HG03575 (cell line): ENCODE data around the gene NADK.
"Not testable (repeated sequence)": the region's sequence is repeated elsewhere in the genome, so short reads cannot be mapped to it uniquely, and the experiment has no call there.

Experiments
- ATAC-seq: cut with Tn5 transposase; IDR thresholded peaks from one replicate; pipeline ENCODE4 v1.9.1; 2021; ENCODE audit not compliant: unreplicated experiment, insufficient number of reproducible peaks, low FRiP score; ENCODE audit errors: extremely low read depth

NADK gene

GRCh38 chr1:1726088-1726487 lies 52.2 kb downstream of the NADK start:
- not testable (repeated sequence) for ATAC-seq

DNA sequence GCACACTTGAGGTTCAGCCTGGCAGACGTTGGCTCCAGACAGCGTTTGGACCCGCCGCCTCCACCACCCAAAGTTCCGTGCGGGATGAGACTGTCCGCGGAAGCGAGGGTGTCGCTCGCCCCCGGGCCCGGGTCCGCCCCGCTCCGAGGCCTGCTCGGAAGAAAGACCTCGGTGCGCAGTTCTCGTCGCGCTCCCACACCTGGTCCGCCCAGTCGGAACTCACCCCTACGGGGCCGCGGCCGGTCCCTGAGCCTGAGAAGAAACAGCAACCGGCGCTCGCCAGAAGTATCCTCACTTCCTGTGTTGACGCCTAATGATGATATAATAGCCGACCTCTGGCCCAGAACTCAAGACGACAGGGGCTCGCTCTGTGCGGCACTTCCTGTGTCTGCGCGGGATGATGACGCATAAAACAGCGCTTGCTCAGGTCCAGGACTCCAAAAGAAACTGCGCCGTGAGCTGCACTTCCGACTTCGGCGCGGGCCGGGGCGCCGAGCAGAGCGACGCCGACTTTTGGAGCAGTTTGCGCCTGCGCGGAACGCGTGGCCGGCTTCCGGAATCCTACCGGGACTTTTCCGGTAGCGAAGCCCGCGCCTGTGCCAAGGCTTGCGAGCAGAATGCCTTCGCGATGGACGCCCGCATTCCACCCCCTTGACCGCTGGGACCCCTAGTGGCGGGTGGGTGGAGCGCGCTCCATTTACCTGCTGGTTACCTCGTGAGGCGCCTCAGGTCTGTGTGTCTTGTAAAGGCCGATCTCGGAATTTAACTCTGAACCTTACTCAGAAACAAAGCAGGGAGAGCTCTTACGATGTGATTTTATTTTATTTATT lies 54.0 kb downstream of the NADK start, which contains the start of gene CDK11A:
CDK11A (minus strand) TSS at position 323 of the 830 bp plus-strand sequence. CDS start 1,539 bp downstream, outside the sequence.
- peak; percentile 75 for ATAC-seq

DNA sequence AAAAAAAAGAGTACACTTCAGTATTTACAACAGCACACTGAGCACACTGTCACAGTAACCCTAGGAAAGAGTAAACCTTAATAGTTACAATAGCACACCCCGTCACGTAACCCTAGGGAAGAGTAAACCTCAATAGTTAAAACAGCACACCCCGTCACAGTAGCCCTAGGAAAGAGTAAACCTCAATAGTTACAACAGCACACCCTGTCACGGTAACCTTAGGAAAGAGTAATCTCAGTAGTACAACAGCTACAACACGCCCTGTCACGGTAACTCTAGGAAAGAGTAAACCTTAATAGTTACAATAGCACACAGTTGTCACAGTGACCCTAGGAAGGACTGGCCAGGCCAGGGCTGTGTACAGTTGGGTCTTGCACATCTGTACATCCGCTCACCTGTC lies 57.1 kb downstream of the NADK start:
- no peak for ATAC-seq

DNA sequence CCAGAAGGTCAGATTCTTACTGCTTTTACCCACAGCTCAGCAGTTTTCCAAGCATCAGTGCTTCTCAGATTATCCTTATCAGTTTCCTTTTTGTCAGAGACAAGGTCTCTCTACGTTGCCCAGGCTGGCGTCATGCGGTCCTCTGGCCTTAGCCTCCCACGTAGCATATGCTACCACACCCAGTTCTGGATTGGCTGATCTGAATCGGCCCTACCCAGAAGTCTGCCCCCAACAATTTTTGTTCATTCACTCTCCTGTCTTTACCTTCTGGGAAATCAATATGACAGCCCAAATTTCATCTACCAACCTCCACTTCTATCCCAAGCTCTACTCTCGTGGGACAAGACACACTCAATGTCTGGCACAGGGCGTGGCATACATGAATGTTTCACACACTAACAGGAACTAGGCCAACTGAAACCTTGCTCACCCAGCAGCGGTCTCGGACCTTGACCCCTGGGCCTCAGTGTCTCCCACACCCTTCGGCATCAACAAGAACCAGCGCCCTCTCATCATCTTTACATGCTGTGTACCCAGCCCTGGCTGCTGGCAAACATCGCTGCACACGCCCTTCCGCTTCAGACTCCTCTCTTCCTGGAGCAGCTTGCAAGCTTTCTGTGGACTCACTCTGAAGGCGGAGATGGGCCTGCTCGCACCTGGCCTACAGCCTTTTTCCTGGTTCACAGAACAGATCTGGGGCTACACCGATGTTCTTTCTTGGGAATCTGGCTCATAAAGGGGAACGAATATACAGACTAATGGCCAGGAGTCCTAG lies 63.0 kb downstream of the NADK start:
- ATAC-seq: not testable (repeated sequence)

DNA sequence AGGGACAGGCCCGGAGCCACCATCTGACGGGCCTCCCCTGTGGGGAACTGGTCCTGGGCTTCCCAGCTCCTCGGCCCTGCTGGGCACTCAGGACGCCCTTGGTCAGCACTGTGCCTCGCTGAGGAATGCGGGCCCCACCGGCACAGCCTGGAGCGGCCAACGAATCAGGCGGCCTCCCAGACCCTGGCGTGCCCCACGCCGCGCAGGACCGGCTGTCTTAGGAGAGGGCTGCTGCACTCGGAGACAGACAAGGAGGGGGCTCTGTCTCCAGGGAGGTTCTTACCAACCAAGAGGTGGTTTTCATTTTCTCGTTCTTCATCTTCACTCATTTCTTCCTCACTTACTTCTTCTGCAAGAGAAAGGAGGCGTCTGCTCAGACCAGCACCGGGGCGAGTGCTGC lies 70.4 kb downstream of the NADK start:
- ATAC-seq: not testable (repeated sequence)

- not testable (repeated sequence) for ATAC-seq
Observed at GRCh38 chr1:1707241-1707640, 71.0 kb downstream of the NADK start.

DNA sequence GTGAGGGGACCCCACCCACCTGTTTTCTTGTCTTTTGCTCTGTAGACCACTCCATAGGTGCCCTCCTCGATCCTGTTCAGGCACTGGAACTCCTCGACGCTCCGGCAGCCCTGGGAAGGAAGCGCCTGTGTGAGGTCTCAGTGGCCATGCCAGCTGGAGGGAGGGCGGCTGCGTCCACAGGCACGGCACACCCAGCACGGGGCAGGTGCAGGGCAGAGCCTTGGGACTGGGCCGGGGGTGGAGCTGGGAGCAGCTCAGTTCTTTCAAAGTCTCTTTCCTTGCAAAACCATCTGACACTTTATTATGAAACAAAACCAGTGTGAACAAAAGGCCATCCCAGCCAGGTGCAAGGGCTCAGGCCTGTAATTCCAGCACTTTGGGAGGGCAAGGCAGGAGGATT lies 72.6 kb downstream of the NADK start:
- not testable (repeated sequence) for ATAC-seq

DNA sequence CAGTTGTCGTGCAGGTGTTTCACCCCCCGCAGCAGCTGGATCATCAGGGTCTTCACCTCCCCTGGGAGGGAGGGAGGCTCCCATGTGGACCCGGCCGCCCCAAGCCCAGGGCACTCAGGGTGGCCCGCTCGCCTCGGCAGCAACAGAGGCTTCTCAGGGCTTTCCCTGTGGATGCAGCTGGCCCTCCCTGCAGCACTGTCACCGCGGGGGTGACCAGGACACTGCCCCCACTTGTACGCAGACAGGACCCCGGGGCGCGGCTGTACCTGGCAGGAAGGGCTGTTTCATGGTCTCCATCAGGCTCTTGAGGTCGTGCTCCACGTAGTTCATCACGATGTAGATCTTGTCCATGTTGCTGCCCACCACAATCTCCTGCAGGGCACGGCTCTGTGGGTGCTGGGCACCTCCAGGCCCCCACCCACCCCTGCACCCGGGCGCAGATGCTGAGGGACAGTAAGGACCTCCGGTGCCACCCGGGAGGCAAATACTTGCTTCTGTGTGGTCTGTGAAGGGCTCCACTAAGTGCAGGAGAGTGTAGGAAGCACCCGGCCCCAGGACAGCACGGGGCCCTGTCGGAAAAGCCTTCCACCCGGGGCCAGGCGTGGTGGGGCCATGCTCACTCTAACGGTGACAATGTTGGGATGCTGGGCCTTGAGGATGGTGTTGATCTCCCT lies 73.8 kb downstream of the NADK start:
- ATAC-seq: not testable (repeated sequence)

GRCh38 chr1:1703796-1704195 lies 74.5 kb downstream of the NADK start:
- ATAC-seq: no peak

DNA sequence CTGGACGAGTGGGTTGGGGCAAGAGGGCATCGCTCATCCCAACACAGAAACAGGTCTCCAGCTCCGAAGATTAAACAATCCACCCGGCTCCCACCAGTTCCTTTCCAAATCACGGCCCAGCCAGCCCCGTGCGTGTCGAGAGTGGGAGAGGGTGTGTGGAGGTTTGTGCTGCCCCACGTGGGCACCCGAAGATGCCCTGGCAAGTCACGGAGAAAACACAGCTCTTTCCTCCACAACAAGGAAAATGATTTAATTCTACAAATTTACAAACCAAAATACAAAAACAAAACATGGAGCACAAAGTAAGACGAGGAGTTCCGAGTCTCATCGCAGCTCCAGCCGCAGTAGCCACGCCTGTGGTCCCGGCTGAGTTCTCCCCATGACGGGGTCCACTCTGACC lies 75.8 kb downstream of the NADK start:
- not testable (repeated sequence) for ATAC-seq
